Measurements from ENCODE around the gene ACVR1C. TPM values are rescaled to one million over a fixed set of nuclear protein-coding genes. Genes with fewer than 3 reads are reported as not detected.

The ACVR1C gene
- total RNA-seq, 1 experiment from 2014 or later, result 2.1 TPM

- no peak overlapping the region for H3K4me3 Mint-ChIP-seq (ENCODE audit: unreplicated experiment)
- POLR2A ChIA-PET, result no interaction called here
- intact Hi-C loops (cut with micrococcal nuclease; ENCODE audit: unreplicated experiment), result no loop called here
- no peak overlapping the region for H3K4me3 ChIP-seq (ENCODE audit: low read depth, low read length)
- H3K4me1 Mint-ChIP-seq (ENCODE audit: low read depth, unreplicated experiment), result no peaks in the 10 kb centered on the region
- no peak for TF ChIP-seq CTCF (IDR thresholded peaks at IDR 0.05; ENCODE audit: insufficient read depth in 1 of 2, low read depth in 1 of 2, low read length in 1 of 2, severe bottlenecking in 1 of 2, unreplicated experiment in 1 of 2)
- H3K9me3 ChIP-seq, result no peaks in the 10 kb centered on the region
- no peaks in the 10 kb centered on the region for H3K9me3 Mint-ChIP-seq (ENCODE audit: unreplicated experiment)
- no TSS peak for BruUV-seq (replicated peaks)
- H3K36me3 ChIP-seq (ENCODE audit: control insufficient read depth, insufficient read depth, low read length), result no peaks in the 10 kb centered on the region
- DNase-seq, result no peak
- peaks cover 3% of the 10 kb centered on the region for H3K27me3 Mint-ChIP-seq (ENCODE audit: insufficient read depth, unreplicated experiment)
- no peaks in the 10 kb centered on the region for H3K27me3 ChIP-seq (replicated peaks; ENCODE audit: control insufficient read depth, insufficient read depth, low read length)
- H3K27ac Mint-ChIP-seq (ENCODE audit: unreplicated experiment), result no peak overlapping the region
- CTCF ChIA-PET, result no interaction called here
- H3K36me3 Mint-ChIP-seq (ENCODE audit: insufficient read depth, unreplicated experiment), result no peaks in the 10 kb centered on the region
- H3K4me1 ChIP-seq, result no peaks in the 10 kb centered on the region
Observed at GRCh38 chr2:157657101-157657500, 28.4 kb upstream of the ACVR1C start.

- H3K36me3 ChIP-seq (ENCODE audit: control insufficient read depth, insufficient read depth, low read length), result no peaks in the 10 kb centered on the region
- no peaks in the 10 kb centered on the region for H3K36me3 Mint-ChIP-seq (ENCODE audit: insufficient read depth, unreplicated experiment)
- intact Hi-C loops (cut with micrococcal nuclease; ENCODE audit: unreplicated experiment), result no loop called here
- no TSS peak for BruUV-seq (replicated peaks)
- no peaks in the 10 kb centered on the region for H3K9me3 Mint-ChIP-seq (ENCODE audit: unreplicated experiment)
- H3K4me1 Mint-ChIP-seq (ENCODE audit: low read depth, unreplicated experiment), result no peaks in the 10 kb centered on the region
- no peak overlapping the region for H3K4me3 ChIP-seq (ENCODE audit: low read depth, low read length)
- no peak for TF ChIP-seq CTCF (IDR thresholded peaks at IDR 0.05; ENCODE audit: insufficient read depth in 1 of 2, low read depth in 1 of 2, low read length in 1 of 2, severe bottlenecking in 1 of 2, unreplicated experiment in 1 of 2)
- ChIA-PET POLR2A (no interaction called here), CTCF (no interaction called here)
- H3K27me3 Mint-ChIP-seq (ENCODE audit: insufficient read depth, unreplicated experiment), result peaks cover 7% of the 10 kb centered on the region
- no peak overlapping the region for H3K4me3 Mint-ChIP-seq (ENCODE audit: unreplicated experiment)
- H3K4me1 ChIP-seq, result no peaks in the 10 kb centered on the region
- DNase-seq, result no peak
- H3K27me3 ChIP-seq (replicated peaks; ENCODE audit: control insufficient read depth, insufficient read depth, low read length), result no peaks in the 10 kb centered on the region
- H3K27ac Mint-ChIP-seq (ENCODE audit: unreplicated experiment), result no peak overlapping the region
- H3K9me3 ChIP-seq, result no peaks in the 10 kb centered on the region
Observed at GRCh38 chr2:157644776-157645175, 16.1 kb upstream of the ACVR1C start.

GRCh38 chr2:157631861-157632260 is 3.2 kb upstream of the ACVR1C start:
- peaks cover 6% of the 10 kb centered on the region for H3K4me1 Mint-ChIP-seq (ENCODE audit: low read depth, unreplicated experiment)
- H3K4me3 Mint-ChIP-seq (ENCODE audit: unreplicated experiment), result no peak overlapping the region
- H3K9me3 Mint-ChIP-seq (ENCODE audit: unreplicated experiment), result no peaks in the 10 kb centered on the region
- no peak for TF ChIP-seq CTCF (IDR thresholded peaks at IDR 0.05; ENCODE audit: insufficient read depth in 1 of 2, low read depth in 1 of 2, low read length in 1 of 2, severe bottlenecking in 1 of 2, unreplicated experiment in 1 of 2)
- no peaks in the 10 kb centered on the region for H3K9me3 ChIP-seq
- no peak for DNase-seq
- H3K27me3 ChIP-seq (replicated peaks; ENCODE audit: control insufficient read depth, insufficient read depth, low read length), result no peaks in the 10 kb centered on the region; the same call in 1 of the 2 replicates
- peaks cover 23% of the 10 kb centered on the region for H3K27me3 Mint-ChIP-seq (ENCODE audit: insufficient read depth, unreplicated experiment)
- ChIA-PET CTCF (no interaction called here), POLR2A (no interaction called here)
- H3K36me3 Mint-ChIP-seq (ENCODE audit: insufficient read depth, unreplicated experiment), result peaks cover 5% of the 10 kb centered on the region
- no peaks in the 10 kb centered on the region for H3K36me3 ChIP-seq (ENCODE audit: control insufficient read depth, insufficient read depth, low read length)
- 0 out of 2 replicates have a peak, but pooled peaks cover 3% of the 10 kb centered on the region for H3K4me1 ChIP-seq
- no TSS peak for BruUV-seq (replicated peaks)
- no peak overlapping the region for H3K4me3 ChIP-seq (ENCODE audit: low read depth, low read length)
- intact Hi-C loops (cut with micrococcal nuclease; ENCODE audit: unreplicated experiment), result no loop called here
- no peak overlapping the region for H3K27ac Mint-ChIP-seq (ENCODE audit: unreplicated experiment)

Data from Caco-2 (cell line).